ENCODE measurements around the gene BLID. TPM values are rescaled to one million over a fixed set of nuclear protein-coding genes. Genes with fewer than 3 reads are reported as not detected.

Gene BLID
- total RNA-seq, 2 experiments from 2014 or later: not detected

DNA sequence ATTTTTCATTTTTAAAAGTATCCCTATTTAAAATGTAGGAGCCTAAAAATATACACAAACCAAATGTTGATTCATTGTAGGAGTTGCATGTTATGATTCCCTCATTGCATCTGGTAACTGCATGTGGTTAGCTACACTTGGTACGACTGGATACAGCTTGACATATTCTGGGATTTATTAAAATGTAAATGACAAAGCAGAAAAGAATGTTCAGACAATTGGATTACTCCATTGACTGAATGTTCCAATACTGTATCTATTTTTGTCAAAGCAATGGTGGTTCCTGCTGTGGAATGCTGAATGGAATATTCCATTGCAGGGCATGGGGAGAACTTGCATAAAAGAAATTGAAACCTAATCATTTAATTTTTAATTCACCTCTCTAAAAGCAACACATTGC lies 30.8 kb downstream of the BLID start:
- H3K4me1 Mint-ChIP-seq (ENCODE audit: low read depth): no peaks in the 10 kb centered on the region
- no peaks in the 10 kb centered on the region for H3K36me3 Mint-ChIP-seq (ENCODE audit: low read depth)
- ChIA-PET POLR2A (no interaction called here), CTCF (no interaction called here)
- DNase-seq: no peak
- H3K27me3 Mint-ChIP-seq (ENCODE audit: low read depth): no peaks in the 10 kb centered on the region
- no peaks in the 10 kb centered on the region for H3K9me3 Mint-ChIP-seq (ENCODE audit: insufficient read depth)
- no peak overlapping the region for H3K4me3 Mint-ChIP-seq
- ATAC-seq: no peak
- H3K27ac Mint-ChIP-seq: no peak overlapping the region

DNA sequence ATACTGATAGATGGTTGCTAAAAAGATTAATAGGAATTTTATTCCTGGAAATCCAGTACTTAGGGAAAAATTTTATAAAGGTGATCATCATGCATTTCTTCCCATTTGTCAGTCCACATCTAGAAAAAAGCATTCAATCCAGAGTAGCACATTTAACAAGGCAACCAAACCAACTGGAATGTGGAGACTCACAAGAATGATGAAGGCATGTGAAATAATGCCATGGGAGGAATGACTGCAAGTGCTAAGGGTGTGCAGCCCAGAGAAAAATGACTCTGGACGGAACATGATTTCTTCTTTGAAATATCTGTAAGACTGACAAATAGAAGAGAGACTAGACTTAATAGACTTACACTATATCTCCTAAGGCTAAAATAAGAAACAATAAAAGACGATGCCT lies 33.8 kb downstream of the BLID start:
- Mint-ChIP-seq H3K27ac (no peak overlapping the region), H3K4me3 (no peak overlapping the region), H3K36me3 (ENCODE audit: low read depth) (no peaks in the 10 kb centered on the region), H3K9me3 (ENCODE audit: insufficient read depth) (no peaks in the 10 kb centered on the region), H3K27me3 (ENCODE audit: low read depth) (no peaks in the 10 kb centered on the region), H3K4me1 (ENCODE audit: low read depth) (no peaks in the 10 kb centered on the region)
- DNase-seq: no peak
- no peak for ATAC-seq
- ChIA-PET CTCF (no interaction called here), POLR2A (interaction anchor here (0.7 kb wide), 1 partner anchor 328 kb away, joined by 5 read pairs; no protein-coding TSS in a partner anchor)

DNA sequence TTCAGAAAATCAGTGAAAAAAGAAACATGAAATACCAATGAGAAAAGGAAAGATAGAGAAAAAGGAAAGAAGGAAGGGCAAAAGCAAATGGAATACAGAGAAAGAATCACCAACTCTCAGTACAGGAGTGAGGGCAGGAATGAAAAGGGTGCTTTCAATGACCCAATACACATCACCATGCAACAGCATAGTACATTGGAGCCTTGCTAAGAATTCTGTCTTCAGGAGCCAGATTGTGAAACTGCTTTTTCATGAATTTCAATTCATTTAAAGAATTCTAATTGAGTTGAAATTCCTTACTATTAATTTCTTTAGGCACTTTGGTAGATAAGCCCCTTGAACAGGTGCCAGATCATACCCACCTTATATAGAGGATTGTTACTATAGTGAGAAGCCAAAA lies 34.9 kb downstream of the BLID start:
- Mint-ChIP-seq H3K4me3 (no peak overlapping the region), H3K27me3 (ENCODE audit: low read depth) (no peaks in the 10 kb centered on the region), H3K36me3 (ENCODE audit: low read depth) (no peaks in the 10 kb centered on the region), H3K4me1 (ENCODE audit: low read depth) (no peaks in the 10 kb centered on the region), H3K9me3 (ENCODE audit: insufficient read depth) (no peaks in the 10 kb centered on the region), H3K27ac (no peak overlapping the region)
- ChIA-PET POLR2A (no interaction called here), CTCF (no interaction called here)
- DNase-seq (no peak), ATAC-seq (no peak)

DNA sequence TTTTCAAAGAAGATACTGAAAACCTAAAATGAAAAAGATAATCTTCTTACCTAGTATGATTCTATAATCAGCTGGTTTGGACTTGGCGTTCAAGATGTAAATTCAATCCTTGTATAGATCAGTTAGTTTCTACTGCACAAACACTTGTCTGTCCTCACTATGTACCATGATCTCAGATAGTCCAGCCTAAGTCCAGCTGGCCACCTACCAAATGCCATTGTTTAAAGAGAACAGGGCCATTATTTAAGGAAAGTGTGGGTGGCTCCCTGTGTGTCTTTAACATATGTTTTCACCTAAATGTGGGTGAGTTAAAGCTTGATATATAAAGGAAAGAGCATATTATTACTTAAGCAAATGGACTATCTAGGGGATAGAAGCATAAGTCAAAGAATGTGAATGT lies 38.6 kb downstream of the BLID start:
- no peaks in the 10 kb centered on the region for H3K36me3 Mint-ChIP-seq (ENCODE audit: low read depth)
- no peak overlapping the region for H3K27ac Mint-ChIP-seq
- H3K4me3 Mint-ChIP-seq: no peak overlapping the region
- POLR2A ChIA-PET: no interaction called here
- no peaks in the 10 kb centered on the region for H3K27me3 Mint-ChIP-seq (ENCODE audit: low read depth)
- DNase-seq (no peak), ATAC-seq (no peak)
- H3K9me3 Mint-ChIP-seq (ENCODE audit: insufficient read depth): no peaks in the 10 kb centered on the region
- CTCF ChIA-PET: no interaction called here
- no peaks in the 10 kb centered on the region for H3K4me1 Mint-ChIP-seq (ENCODE audit: low read depth)

DNA sequence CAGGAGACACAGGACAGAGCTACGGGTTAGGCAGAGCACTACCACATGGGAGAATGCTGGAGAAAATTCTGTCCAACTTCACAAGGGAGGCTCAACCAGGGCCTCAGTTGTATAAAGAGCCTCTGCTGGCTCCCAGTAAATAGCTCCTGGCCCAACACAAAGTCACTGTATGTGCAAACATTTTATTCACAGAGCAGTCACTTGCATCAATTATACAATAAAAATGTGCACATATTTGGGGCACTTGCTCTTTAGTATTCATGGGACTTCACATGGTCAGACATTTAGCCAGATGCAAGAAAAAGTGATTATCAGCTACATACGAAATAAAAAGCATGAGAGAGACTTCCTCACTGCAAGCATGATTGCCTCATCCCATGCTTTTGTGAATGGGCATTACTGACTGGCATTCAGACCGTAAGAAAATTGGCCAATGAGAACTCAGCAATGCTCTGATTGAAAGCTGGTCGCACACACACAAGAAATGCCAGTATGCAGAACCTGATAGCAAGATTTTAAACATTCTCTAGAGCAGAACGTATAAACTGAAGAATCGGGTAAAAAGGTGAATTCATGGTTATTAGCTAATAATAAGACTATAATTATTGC lies 39.4 kb downstream of the BLID start:
- no peaks in the 10 kb centered on the region for H3K9me3 Mint-ChIP-seq (ENCODE audit: insufficient read depth)
- POLR2A ChIA-PET: no interaction called here
- no peaks in the 10 kb centered on the region for H3K36me3 Mint-ChIP-seq (ENCODE audit: low read depth)
- H3K4me3 Mint-ChIP-seq: no peak overlapping the region
- DNase-seq (no peak), ATAC-seq (no peak)
- CTCF ChIA-PET: no interaction called here
- H3K27me3 Mint-ChIP-seq (ENCODE audit: low read depth): no peaks in the 10 kb centered on the region
- no peak overlapping the region for H3K27ac Mint-ChIP-seq
- H3K4me1 Mint-ChIP-seq (ENCODE audit: low read depth): no peaks in the 10 kb centered on the region

DNA sequence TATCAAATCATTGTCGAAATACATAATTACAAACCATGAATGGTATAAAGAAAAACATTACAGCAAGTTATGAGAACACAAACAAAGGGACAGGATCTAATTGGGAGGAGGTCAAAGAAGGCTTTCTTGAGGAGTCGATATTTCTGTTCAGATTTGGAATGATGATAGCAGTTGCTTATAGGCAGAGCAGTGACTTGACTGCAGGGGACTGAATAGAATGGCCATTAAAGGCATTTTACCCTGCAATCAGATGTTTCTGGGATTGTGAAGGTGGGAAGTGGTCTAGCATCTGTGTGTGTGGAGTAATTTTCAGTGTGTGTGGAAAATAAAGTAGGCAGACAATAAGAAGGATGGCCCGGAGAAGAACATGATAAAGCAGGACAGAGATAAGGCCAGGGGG lies 41.0 kb downstream of the BLID start:
- DNase-seq (no peak), ATAC-seq (no peak)
- Mint-ChIP-seq H3K27ac (no peak overlapping the region), H3K4me3 (no peak overlapping the region), H3K36me3 (ENCODE audit: low read depth) (no peaks in the 10 kb centered on the region), H3K4me1 (ENCODE audit: low read depth) (no peaks in the 10 kb centered on the region), H3K27me3 (ENCODE audit: low read depth) (no peaks in the 10 kb centered on the region), H3K9me3 (ENCODE audit: insufficient read depth) (no peaks in the 10 kb centered on the region)
- ChIA-PET POLR2A (no interaction called here), CTCF (no interaction called here)

DNA sequence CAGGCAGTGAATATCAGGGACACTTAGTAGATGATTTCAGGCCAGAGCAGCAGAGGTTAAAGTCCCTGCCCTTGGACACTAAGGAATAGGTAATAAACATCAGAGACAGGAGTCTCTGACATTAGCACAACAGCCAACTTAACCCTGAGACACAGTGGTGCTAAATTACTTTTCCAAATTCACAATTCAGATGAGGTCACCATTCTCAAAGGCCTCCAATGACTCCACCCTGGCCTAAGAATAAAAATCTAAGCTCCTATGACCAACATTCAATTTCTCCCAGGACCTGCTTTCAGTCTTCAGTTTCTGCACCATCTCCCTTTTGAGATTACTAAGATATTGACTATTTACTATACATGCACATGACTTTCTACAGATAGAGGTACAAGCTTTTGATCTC lies 42.0 kb downstream of the BLID start:
- POLR2A ChIA-PET: no interaction called here

DNA sequence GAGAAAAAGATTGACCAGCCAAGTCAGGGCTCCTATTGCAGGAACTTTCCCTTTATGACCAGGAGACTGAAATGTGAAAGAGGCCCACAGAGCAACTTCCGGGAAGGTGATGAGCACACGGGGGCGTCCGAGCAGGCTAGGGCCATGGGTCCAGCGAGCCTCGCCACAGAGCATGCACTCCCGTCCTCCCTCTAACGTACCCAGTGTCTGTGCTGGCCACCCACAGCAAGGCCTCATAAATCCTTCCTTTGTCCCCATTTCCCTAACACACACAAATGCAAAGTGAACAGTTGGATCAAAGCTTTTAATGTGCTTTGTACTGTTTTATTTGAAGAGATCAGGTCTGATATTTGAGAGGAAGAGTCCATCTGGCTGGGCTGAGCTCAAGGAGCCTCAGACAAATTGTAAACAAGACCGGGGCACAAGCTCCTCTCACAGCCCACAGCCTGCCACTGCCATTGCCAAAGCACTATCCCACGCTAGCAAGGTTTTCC lies 44.3 kb downstream of the BLID start:
- ATAC-seq (no peak), DNase-seq (no peak)
- Mint-ChIP-seq H3K27me3 (ENCODE audit: low read depth) (no peaks in the 10 kb centered on the region), H3K4me1 (ENCODE audit: low read depth) (no peaks in the 10 kb centered on the region), H3K27ac (no peak overlapping the region), H3K9me3 (ENCODE audit: insufficient read depth) (no peaks in the 10 kb centered on the region), H3K4me3 (no peak overlapping the region), H3K36me3 (ENCODE audit: low read depth) (no peaks in the 10 kb centered on the region)
- POLR2A ChIA-PET: no interaction called here
- CTCF ChIA-PET: no interaction called here

More for the DNA sequence above, 42.0 kb downstream of the BLID start:
- no peaks in the 10 kb centered on the region for H3K9me3 Mint-ChIP-seq (ENCODE audit: insufficient read depth)
- H3K27me3 Mint-ChIP-seq (ENCODE audit: low read depth): no peaks in the 10 kb centered on the region
- no peak for ATAC-seq
- DNase-seq: no peak
- H3K36me3 Mint-ChIP-seq (ENCODE audit: low read depth): no peaks in the 10 kb centered on the region
- H3K27ac Mint-ChIP-seq: no peak overlapping the region
- no peaks in the 10 kb centered on the region for H3K4me1 Mint-ChIP-seq (ENCODE audit: low read depth)
- no peak overlapping the region for H3K4me3 Mint-ChIP-seq
- CTCF ChIA-PET: no interaction called here

DNA sequence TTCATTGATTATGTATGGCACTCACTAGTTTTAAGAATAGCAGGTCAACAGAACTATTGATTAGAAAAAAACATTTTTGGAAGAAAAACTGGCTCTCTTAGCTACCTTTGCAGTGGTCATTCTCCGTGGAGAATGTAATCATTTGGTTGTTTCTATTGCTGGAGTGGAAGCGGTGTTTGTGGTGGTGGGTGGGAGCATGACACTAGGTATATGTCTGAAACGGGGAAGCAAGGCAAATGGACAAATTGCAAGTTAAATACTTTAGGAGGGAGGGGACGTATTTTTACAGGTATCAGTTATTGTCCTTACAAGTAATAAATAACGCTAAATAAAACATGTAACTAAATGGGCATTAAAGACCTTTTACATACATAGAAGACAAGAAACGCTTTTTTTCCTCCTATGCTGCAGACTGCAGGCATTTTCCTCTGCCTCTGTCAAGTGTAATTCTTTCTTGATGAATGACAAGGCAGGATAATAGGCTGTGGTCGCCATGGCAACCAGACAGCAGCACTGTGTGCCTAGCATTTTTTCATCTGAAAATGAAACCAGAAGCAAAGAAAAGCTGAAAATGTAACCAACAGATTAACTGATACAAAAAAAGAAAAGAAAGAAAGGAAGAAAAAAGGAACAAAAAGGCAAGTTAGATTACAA lies 46.2 kb downstream of the BLID start:
- ChIA-PET POLR2A (no interaction called here), CTCF (no interaction called here)
- Mint-ChIP-seq H3K27me3 (ENCODE audit: low read depth) (no peaks in the 10 kb centered on the region), H3K4me1 (ENCODE audit: low read depth) (no peaks in the 10 kb centered on the region), H3K4me3 (no peak overlapping the region), H3K9me3 (ENCODE audit: insufficient read depth) (no peaks in the 10 kb centered on the region), H3K27ac (no peak overlapping the region), H3K36me3 (ENCODE audit: low read depth) (no peaks in the 10 kb centered on the region)
- DNase-seq (no peak), ATAC-seq (no peak)

DNA sequence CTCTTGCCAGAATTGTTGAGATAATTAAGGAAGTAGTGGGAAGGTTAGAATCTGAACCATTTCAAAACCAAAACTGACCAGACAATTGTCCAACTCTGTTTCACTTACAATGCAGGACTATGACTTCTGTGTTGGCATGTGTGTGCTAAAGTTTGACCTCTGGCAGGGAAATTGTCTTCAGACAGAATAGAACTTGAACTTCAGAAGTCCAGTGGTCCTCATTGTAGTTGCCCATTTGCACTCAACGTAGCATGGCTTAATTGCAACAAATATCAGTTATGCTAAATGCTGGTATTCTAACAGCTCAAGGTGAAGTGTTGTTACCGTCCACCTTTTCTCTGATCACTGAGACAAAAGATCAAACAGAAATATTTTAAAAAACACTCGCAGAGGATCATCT lies 47.2 kb downstream of the BLID start:
- Mint-ChIP-seq H3K27ac (no peak overlapping the region), H3K4me1 (ENCODE audit: low read depth) (no peaks in the 10 kb centered on the region), H3K27me3 (ENCODE audit: low read depth) (no peaks in the 10 kb centered on the region), H3K36me3 (ENCODE audit: low read depth) (no peaks in the 10 kb centered on the region), H3K9me3 (ENCODE audit: insufficient read depth) (no peaks in the 10 kb centered on the region), H3K4me3 (no peak overlapping the region)
- POLR2A ChIA-PET: no interaction called here
- CTCF ChIA-PET: no interaction called here
- no peak for DNase-seq
- ATAC-seq: no peak

DNA sequence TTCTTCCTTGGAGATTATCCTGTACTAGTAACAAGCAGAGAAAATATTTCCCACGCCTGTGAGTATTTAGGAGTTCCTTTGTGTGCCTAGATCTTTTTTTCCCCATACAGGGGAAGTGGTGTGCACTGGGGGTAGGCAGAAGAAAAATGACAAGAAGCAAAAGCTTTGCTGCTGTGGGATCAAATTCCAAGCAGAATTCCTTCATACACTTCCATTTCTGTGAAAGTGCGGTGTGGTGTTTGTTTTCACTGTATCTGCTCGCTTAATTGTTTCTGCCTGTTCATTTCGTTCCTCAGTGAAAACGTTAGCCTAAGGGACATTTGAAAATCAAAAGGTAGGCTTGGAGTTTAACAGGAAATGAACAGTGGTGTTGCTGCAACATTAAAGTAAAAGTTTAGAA lies 47.9 kb downstream of the BLID start:
- no peak for ATAC-seq

More for the DNA sequence above, 47.9 kb downstream of the BLID start:
- no peaks in the 10 kb centered on the region for H3K9me3 Mint-ChIP-seq (ENCODE audit: insufficient read depth)
- no peaks in the 10 kb centered on the region for H3K36me3 Mint-ChIP-seq (ENCODE audit: low read depth)
- no peak overlapping the region for H3K4me3 Mint-ChIP-seq
- no peak overlapping the region for H3K27ac Mint-ChIP-seq
- POLR2A ChIA-PET: no interaction called here
- DNase-seq: no peak
- no peaks in the 10 kb centered on the region for H3K4me1 Mint-ChIP-seq (ENCODE audit: low read depth)
- CTCF ChIA-PET: no interaction called here
- no peaks in the 10 kb centered on the region for H3K27me3 Mint-ChIP-seq (ENCODE audit: low read depth)

All from activated CD8-positive, alpha-beta T cell treated with anti-CD3 and anti-CD28 coated beads, Interleukin-2, amount 10 ng/mL, durations not matched to agents 7 days and 5 days (primary cell).